Activated CD4-positive, CD25-positive, alpha-beta regulatory T cell (primary cell): ENCODE data around the gene IL10RB.

Experiments used
- DNase-seq, 4 experiments: peaks; one replicate each; lab custom pipeline; 2025; lab: John Stamatoyannopoulos, UW

Gene IL10RB

GRCh38 chr21:33330726-33331125 is 64.6 kb downstream of the IL10RB start:
- DNase-seq, result no peak

- DNase-seq, result no peak
Observed at GRCh38 chr21:33332143-33332542, 66.0 kb downstream of the IL10RB start.

DNA sequence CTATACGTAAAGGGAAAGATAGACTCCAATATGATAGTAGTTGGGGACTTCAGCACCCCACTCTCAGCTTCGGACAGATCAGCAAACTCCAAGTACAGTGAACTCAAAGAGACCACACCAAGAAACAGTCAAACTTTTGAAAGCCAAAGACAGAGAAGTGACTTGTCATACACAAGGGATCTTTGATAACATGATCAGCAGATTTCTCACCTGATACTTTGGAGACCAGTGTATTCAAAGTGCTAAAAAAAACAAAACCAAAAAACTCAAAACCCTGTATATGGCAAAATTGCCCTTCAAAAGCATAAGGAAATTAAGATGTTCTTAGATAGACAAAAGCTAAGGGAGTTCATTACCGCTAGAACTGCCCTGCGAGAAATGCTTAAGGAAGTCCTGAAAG is 68.0 kb downstream of the IL10RB start:
- no peak for DNase-seq

DNA sequence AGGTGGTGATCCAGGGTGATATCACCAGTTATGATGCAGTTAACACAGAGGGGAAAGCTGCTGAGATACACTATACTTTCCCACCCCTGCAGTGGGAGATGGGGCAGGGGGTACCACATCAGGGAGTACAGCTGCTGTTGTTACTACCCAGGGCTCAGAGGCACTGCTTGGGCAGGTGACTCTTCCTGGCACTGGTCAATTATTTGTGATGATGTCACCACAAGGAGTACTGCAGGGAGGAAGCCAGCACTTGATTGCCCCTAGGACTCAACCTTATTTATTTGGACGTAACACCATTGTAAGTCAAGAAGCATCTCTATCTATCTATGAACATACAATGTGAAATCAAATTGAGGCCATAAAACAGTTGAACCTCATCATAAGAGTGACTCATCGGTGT is 68.7 kb downstream of the IL10RB start:
- DNase-seq, result no peak

- DNase-seq, result no peak
Observed at GRCh38 chr21:33339135-33339534, 73.0 kb downstream of the IL10RB start.

- DNase-seq, result no peak
Observed at GRCh38 chr21:33339918-33340317, 73.8 kb downstream of the IL10RB start.

GRCh38 chr21:33345751-33346238 is 79.6 kb downstream of the IL10RB start:
- DNase-seq, result no peak
